Suprapubic skin (tissue), 4 donors: ENCODE measurements around the gene ARID4B.

Experiments used
- POLR2A ChIP-seq, 2 donors: fragments of 450-650 bp; IDR thresholded peaks; one replicate each; pipeline ENCODE4 v1.6.1; 2017; ENCODE audit warnings: antibody characterized with exemption in 2 of 2, mild to moderate bottlenecking in 2 of 2, moderate library complexity in 2 of 2
- POLR2AphosphoS5 ChIP-seq, 3 donors: sonication (generic); formaldehyde crosslinking; IDR thresholded peaks; one replicate each; pipeline ENCODE4 v1.6.1; 2017; ENCODE audit warnings: antibody characterized with exemption in 3 of 3
- TF ChIP-seq, protein P1 (sequence below), 2 donors: fragments of 200-600 bp in 1 of 2; fragments of 450-650 bp in 1 of 2; sonication (generic) in 1 of 2; IDR thresholded peaks; one replicate each; pipeline ENCODE4 v1.5.1; 2016 to 2019; ENCODE audit warnings: antibody characterized with exemption in 2 of 2, mild to moderate bottlenecking in 1 of 2, moderate library complexity in 1 of 2

DNA sequence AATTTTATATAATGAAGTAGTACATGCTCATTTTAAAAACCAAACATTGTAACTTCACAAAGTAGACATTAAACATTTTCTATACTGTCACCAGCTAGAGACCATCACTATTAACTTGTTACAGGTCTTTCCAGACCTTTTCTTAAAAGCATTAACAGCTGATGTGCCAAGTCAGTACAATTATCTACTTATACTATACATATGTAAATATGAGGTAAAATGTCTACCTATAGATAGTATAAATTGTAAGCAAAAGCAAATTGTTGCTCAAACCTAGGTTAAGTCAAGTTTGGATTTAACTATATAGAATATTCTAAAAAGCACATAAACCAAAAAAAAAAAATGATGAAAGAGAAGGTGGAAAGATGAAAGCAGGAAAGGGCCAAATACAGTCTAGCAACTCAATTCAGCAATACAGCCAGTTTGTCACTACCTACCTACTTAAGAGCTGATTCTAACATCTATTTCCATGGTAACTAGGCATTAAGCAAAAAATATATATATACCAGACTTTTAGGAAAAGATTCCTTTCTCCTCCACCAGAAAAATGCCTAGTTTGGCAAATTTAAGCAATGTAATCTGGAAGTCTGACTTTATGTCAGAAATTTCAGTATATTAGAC lies 34.5 kb downstream of the ARID4B start:
- TF ChIP-seq, protein P1, sequence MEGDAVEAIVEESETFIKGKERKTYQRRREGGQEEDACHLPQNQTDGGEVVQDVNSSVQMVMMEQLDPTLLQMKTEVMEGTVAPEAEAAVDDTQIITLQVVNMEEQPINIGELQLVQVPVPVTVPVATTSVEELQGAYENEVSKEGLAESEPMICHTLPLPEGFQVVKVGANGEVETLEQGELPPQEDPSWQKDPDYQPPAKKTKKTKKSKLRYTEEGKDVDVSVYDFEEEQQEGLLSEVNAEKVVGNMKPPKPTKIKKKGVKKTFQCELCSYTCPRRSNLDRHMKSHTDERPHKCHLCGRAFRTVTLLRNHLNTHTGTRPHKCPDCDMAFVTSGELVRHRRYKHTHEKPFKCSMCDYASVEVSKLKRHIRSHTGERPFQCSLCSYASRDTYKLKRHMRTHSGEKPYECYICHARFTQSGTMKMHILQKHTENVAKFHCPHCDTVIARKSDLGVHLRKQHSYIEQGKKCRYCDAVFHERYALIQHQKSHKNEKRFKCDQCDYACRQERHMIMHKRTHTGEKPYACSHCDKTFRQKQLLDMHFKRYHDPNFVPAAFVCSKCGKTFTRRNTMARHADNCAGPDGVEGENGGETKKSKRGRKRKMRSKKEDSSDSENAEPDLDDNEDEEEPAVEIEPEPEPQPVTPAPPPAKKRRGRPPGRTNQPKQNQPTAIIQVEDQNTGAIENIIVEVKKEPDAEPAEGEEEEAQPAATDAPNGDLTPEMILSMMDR (IDR thresholded peaks at IDR 0.05) = no peak
- TF ChIP-seq POLR2A (IDR thresholded peaks at IDR 0.05) = no peak
- TF ChIP-seq POLR2AphosphoS5 (IDR thresholded peaks at IDR 0.05) = no peak
